Esophagus squamous epithelium (tissue), 4 donors: ENCODE measurements around the gene ACP4.

Experiments used
- POLR2A ChIP-seq, 4 donors: fragments of 450-650 bp; IDR thresholded peaks; one replicate each; pipeline ENCODE4 v1.6.1; 2017; ENCODE audit warnings: antibody characterized with exemption in 4 of 4, mild to moderate bottlenecking in 4 of 4, moderate library complexity in 3 of 4
- TF ChIP-seq, protein P1 (sequence below), 6 experiments: fragments of 450-650 bp in 4 of 6; fragments of 200-600 bp in 2 of 6; sonication (generic) in 2 of 6; IDR thresholded peaks; one replicate each; pipeline ENCODE4 v1.5.1; 2016 to 2019; ENCODE audit warnings: antibody characterized with exemption in 6 of 6, mild to moderate bottlenecking in 4 of 6, moderate library complexity in 4 of 6

DNA sequence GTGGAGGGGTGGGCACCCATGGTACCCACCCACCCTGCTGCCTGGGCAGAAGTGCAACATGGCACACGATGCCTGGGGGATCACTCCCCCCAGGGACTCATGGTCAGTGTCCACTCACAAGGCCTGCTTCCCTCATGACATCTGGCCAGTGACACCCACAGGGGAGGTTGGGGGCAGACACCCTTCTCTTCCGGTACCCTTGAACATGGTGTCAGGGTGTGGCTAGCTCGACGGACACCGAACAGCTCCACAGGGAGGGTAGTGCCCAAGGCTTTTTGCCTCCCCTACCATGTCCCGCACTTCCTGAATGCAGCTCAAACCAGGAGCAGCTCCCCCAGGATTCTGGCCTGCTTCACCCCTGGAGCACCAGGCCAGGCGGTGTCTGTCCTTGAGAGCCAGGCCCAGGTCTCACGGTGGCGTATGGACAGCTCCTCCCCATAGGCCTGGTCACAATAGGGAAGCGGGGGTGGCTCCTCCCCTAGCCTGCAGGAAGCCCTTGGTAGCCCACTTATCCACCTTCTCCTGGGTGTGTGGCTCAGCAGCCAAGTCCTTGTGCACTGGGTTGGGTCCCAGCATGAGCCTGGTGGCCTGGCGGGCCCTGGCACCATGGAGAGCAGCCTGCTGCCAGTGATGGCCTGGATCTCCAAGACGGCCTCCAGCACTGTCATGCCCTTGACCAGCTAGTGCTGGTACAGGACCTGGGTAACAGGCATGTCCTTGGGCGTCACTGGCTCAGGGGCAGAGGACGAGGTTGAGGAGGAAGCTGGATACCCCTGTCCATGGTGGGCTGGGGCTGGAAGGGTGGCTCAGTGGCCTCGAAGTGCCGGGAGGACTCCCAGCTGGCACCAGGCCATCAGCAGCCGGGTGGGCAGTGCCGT, 7.8 kb downstream of the ACP4 start:
- TF ChIP-seq, protein P1, sequence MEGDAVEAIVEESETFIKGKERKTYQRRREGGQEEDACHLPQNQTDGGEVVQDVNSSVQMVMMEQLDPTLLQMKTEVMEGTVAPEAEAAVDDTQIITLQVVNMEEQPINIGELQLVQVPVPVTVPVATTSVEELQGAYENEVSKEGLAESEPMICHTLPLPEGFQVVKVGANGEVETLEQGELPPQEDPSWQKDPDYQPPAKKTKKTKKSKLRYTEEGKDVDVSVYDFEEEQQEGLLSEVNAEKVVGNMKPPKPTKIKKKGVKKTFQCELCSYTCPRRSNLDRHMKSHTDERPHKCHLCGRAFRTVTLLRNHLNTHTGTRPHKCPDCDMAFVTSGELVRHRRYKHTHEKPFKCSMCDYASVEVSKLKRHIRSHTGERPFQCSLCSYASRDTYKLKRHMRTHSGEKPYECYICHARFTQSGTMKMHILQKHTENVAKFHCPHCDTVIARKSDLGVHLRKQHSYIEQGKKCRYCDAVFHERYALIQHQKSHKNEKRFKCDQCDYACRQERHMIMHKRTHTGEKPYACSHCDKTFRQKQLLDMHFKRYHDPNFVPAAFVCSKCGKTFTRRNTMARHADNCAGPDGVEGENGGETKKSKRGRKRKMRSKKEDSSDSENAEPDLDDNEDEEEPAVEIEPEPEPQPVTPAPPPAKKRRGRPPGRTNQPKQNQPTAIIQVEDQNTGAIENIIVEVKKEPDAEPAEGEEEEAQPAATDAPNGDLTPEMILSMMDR (IDR thresholded peaks at IDR 0.05), result no peak
- no peak for TF ChIP-seq POLR2A (IDR thresholded peaks at IDR 0.05)
